CD4-positive, alpha-beta T cell treated with Interleukin-4 for 1 hour (primary cell): ENCODE results near the gene COL24A1.
"Not testable (repeated sequence)": the region's sequence is repeated elsewhere in the genome, so short reads cannot be mapped to it uniquely, and the experiment has no call there.

Experiments
- DNase-seq, 2 donors: peaks; one replicate each; pipeline ENCODE4 v3.0.0-alpha.2; 2020 to 2022

Gene COL24A1

DNA sequence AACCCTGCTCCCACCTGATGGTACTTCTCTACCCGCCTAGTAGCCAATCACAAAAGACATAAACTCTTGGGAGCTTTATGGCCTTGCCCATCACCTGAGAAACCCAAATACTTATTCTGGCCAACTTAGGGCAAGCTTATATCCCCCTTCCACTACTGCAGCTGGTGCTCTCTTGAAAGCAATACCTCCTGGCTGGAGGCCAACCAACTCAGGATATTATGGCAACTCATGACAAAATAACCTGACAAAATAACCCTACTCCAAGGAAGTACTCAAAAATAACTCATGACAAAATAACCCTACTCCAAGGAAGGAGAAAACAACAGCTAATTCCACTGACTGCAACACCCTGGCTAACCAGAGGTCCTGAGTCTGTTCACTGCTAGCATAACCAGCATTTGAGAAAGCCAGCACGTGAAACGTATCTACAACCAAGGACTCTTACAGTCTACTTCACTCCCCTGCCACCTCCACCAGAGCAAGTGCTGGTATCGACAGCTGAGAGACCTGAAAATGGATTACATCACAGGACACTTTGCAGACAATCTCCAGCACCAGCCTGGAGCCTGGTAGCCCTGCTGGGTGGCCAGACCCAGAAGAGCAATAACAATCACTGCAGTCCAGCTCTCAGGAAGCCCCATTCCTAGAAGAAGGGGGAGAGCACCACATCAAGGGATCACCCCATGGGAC is 179.9 kb downstream of the COL24A1 start:
- no peak for DNase-seq

DNA sequence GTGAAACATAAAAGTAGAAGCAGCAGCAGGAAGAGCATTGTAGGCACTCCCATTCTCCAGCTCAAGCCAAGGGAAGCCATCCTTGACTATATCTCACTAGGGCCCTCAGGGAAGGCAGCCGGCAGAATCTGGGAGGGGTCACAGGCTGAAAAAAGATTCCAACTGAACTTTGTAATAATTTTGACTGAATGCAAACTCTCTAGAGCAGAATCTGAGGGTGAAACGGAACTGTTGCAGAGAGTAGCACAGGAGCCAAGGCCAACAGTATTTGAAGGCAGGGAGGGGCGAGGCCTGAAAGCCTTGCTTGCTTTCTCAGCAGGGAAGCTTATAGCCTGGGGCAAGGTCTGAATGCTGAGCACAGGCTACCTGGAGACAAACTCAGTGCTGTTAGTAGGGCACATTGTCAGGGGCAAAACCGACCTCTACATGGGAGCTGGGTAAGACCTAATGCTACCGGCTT is 180.6 kb downstream of the COL24A1 start:
- DNase-seq = no peak

DNA sequence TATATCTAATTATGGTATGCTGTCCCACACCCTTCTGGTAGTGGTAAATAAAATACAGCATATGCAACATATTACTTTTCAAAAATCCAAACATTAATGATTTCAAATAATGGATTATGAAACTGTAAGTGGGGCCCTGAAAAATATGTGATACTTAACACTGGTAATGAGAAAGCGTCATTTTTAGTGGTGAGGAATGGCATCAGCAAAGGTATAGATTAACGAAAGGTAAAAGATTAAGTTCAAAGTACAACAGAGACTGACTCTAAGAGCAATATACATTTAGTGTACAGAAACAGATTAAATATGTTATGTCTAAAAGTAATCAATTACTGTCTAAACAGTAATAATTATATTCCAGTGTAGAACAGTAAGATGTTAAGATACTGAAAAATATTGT is 194.1 kb downstream of the COL24A1 start:
- DNase-seq = no peak

DNA sequence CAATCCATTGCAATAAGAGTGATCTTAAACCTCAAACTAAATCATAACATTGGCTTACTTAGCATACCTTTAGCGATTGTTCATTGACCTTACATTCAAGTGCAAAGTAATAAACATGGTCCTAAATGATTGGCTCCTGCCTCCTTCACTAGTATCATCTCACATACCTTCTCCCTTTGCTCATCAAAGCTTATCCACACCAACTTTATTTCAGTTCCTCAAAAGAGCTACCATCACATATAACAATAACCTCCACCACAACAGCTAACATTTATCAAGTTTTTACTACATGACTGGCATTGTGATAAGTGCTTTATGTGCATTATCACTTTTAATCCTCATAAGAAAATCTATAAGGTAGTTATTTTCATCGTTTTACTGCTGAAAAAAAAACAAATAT is 198.8 kb downstream of the COL24A1 start:
- no peak for DNase-seq

DNA sequence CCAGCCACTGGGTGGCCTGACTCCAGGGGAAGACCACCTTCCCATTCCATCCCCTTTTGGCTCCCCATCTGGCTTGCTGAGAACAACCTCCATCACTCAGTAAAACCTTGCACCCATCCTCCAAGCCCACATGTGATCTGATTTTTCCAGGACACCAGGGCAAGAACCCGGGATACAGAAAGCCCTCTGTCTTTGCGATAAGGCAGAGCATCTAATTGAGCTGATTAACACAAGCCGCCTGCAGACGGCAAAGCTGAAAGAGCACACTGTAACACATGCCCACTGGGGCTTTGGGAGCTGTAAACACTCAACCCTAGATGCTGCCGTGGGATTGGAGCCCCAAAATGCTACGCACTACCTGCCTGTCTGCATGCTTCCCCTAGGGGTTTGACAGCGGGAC is 201.4 kb downstream of the COL24A1 start:
- not testable (repeated sequence) for DNase-seq

DNA sequence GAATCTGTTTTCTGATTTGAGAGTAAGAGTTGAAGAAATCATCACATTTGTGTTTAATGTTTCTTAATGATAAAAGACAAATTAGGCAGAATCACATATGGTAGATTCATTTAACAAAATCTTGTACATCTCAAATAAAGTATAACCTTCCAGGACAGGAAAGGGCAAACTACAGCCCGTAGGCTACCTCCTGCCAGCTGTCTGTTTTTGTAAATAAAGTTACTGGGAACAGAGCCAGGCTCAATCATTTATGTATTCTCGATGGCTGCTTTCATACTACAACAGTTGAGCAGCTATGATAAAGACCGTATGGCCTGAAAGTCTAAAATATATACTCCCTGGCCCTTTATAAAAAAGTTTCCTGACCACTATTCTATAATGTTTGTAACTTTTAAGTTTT is 204.1 kb downstream of the COL24A1 start:
- no peak for DNase-seq

DNA sequence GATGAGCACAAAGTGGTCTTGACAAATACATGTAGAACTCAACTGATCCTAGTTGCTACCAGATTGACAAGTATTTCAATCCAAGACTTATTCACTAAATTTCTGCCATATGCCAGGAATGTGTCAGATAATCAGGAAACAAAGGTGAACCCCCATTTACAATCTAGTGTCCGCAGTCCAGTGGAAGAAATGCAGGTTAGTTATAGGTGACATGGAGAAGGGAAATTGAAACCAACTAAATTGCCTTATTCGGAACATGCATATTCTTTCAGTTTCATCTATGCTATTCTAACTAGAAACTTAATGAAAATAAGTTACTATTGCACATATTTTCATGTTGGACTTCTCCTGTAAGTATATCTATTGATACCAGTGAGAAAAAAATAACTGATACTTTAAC is 209.4 kb downstream of the COL24A1 start:
- DNase-seq = no peak

DNA sequence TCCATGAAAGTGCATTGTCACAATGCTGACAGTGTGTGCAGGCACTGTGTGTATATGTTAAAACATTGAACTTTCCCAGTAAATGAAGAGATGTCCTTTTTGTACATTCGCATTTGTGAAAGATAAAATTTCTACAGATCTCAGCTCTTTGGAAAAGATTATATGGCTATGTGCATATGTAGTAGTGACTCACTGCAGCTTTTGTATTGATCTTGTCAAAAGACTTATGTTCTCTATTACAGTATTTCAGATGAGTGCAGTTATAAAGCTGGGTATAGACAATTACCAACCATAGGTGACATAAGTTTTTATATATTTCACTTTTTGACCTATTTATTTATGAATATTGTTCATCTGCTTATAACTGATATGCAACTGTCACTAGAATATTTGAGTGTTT is 212.6 kb downstream of the COL24A1 start:
- no peak for DNase-seq

DNA sequence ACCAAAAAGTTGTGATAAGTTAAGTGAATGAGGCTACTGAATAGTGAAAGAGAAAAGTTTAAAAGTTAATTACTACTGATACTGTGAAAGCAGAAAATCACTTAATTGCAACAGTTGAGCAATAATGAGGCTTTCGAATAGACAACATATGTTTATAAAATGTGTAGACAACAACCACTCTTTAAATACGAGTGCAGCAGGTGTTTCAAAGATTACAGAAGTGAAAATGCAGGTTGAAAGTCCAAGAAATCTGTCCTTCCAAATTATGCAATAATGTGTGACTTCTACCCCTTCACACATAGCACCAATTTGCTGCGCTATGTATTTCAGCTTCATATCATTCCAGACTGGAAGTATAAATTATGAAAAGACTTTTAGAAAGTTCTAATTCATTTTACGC is 213.0 kb downstream of the COL24A1 start:
- no peak for DNase-seq

DNA sequence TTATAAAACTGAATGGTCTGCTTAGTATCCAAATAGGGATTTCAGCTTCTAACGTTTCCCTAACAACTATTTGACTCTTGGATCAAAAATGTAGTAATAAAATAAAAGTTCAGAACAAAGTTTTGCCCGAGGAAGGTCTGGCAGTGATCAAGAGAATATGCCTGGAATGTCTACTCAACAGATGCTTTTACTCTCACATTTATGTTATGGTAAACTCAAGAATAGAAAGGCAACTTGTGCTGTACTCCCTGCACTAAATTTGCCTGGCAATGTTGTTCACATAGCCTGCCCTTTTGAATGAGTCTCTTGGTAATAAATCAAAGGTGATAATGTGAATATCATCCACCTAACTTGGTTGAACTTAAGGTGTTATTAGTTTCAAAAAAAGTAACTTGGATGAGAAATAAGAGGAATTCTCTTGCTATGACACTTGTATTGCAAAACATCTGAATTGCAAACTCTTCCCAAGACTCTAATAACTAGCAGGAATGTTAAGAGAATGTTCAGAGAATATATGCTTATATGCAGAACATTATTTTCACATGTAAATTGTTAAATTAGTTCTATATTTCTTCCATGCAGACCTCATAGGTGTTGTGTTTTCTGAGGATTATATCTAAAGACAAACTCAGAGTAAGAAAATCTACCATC is 215.8 kb downstream of the COL24A1 start:
- no peak for DNase-seq

DNA sequence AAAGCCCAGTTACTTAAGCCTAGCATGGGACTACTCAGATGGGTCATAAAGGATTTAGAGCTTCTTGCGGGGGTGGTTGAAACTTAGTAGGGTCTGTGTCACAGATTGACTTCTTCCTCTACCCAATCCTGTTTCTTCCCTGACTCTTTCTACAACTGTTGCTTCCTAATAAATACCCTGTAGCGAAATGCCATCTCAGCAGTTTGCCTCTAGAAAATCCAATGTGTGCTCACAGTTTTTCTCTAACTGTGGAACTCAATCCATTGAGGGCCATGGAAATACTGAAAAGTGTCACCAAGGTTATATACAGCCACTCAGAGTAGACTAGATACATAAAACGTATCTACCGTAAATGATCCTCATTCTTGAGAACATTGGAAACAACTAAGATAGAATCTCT is 217.7 kb downstream of the COL24A1 start:
- no peak for DNase-seq

DNA sequence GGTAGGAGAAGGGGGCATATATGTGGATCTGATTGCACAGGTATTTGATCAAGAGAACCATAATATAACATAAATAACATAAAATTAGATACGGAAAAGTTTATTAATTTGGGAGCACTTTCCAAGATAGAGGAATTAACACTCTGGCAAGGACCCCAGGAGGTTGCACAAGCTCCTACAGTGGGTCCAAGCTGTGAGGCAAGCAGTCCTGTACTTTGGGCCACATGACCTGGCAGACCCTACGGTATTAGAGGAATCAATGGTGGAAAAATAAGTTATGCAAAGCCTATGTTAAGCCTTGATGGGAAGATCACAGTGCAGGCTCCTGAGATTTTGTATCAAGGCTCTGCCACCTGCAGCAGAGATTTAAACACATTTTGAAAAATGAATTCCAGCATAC is 220.1 kb downstream of the COL24A1 start:
- DNase-seq = no peak

DNA sequence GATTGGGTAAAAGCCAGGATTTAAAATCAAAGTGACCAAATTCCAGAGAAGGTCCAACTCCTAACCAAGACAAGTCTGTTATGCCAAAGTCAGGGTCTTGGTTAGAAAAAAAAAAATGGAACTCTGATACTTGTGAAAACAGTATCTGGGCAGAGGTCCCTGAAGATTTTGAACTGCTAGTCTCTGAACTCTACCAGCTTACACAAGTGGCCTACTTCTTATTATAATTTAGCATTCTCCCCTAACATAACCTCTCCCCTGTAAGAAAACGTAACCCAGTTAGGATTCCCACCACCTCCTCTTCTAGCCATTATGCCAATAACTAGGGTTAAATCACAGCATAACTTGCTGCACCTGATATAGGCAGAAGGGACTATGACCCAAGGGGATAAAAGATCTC is 220.5 kb downstream of the COL24A1 start:
- no peak for DNase-seq

DNA sequence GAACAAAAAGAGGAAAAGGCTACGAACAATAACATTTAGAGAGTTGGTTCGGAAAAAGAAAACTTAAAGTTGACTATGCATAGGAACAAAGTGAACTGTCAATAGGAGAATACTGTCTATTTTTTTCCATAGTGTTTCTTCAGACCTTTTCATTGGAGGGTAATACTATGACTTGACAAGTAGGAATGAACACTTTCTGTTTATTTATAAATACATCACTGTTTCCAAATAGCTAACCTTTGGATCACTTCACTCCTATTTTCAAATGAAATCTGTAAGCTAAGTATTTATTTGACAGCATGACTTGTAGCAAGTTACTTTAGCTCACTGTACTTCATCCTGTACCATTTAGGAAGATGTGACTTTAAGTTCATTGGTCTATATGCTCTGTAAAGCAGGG is 221.3 kb downstream of the COL24A1 start:
- no peak for DNase-seq

DNA sequence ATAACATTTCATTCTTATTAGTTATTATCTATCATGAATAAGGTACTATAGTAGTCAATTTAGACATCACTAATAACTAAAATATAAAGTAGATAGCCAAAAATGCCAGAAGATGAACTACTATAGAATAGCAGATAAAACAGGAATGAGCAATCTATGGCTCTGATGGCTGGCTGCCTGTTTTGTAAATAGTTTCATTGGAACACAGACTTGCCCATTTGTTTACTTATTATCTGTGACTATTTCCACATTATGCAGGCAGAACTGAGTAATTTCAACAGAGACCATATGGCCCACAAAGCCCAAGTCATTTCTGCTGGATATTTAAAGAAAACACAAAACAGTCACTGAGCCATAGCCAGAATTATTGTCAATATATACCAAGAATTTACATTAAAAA is 222.1 kb downstream of the COL24A1 start:
- no peak for DNase-seq

DNA sequence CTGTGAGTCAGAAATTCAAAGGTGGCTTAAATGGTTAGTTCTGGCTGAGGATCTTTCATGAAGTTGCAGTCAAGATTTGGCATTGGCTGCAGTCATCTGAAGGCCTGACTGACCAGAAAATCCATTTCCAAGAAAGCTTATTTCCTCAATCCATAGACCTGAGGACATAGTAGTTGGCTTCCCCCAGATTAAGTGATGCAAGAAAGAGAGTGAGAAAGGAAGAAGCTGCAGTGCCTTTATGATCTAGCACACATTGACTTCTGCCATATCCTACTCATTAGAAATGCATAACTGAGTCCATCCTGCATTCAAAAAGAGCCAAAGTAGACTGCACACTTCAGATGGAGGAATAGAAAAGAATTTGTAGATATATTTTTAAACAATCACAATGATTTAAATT is 222.6 kb downstream of the COL24A1 start:
- no peak for DNase-seq

DNA sequence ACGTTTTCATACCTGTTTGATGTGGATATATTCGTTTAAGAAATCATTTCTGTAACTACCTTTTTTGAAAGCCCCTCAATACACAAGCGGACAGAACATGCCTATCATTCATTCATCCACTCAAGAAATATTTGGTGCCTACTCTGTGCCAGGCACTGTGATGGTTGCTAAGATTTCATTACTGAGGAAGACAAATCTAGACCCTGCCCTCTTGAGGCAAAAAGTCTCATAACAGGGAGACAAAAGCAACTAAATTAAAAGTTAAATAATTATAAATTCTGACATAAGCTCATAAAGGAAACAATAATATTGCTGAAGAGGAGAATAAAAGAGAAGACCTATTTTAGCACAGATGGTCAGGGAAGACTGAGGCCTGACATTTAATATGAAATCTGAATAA is 244.8 kb downstream of the COL24A1 start:
- DNase-seq = no peak

DNA sequence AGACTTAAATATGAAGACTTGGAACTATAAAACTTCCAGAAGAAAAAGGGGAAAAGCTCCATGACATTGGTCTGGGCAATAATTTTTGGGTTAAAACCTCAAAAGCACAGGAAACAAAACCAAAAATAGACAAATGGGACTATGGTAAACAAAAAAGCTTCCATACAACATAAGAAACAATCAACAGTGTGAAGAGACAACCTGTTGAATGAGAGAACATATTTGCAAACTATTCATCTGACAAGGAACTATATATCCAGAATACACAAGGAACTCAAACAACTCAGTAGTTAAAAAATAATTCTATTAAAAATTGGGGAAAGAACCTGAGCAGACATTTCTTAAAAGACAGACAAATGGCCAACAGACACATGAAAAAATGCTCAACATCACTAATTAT is 255.7 kb downstream of the COL24A1 start:
- DNase-seq = no peak

DNA sequence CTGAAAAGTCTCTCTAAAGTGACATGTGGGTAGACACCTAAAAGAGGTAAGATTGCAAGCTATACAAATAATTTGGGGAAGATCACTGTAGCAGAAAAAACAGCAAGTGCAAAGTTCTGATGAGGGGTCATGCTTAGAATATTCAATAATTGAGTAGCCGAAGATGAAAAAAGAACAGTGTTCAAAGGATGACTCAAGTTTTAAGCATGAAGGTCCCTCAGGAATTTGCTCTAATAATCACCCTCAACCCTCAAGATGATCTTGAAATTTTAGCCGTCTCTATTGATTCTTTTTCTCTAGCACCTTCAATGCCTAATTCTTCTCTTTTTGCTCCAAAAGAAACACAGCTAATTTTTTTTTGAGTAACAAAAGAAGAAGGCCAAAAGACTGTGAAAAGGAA is 257.7 kb downstream of the COL24A1 start:
- no peak for DNase-seq

DNA sequence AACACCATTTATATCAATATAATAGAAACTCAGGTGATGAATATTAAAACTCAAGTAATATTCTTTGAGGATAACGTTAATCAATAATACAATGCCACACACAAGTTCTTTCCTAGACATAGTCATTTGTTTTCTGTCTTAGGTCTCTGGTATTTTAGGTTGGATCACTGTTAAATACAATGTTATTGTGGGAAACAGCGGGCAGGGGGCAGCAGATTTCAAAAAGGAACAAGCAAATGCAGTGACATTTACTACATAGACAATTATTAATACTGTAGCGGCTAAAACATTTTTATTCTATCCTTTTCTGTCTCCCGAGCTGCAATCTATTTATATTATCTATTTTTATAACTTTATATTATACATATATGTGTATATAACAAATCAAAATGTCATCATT is 261.9 kb downstream of the COL24A1 start:
- no peak for DNase-seq

DNA sequence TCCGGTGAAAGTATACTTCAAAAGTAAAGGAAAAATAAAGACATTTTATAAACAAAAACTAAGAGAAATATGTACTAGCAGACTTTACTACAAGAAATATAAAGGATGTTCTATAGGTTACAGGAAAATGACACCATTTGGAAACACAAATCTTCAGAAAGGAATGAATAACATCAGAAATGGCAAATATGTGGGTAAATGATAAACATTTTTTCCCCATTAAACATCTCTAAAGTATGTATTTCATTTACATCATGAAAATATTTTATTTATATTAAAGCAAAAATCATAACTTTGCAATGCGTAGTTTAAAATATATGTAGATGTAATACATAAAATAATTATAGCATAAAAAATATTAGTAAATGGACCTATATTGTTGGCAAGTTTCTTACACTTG is 264.2 kb downstream of the COL24A1 start:
- no peak for DNase-seq

DNA sequence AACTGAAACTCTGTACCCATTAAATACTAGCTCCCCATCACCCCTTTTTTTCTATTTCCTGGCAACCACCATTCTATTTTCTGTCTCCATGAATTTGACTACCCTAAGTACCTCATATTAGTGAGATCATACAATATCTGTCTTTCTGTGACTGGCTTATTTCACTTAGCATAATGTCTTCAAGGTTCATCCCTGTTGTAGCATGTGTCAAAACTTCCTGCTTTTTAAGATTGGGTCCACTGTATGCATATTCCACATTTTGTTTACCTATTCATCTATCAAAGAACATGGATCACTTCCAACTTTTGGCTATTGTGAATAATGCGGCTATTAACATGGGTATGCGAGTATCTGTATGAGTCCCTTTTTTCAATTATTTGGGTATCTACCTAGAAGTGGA is 266.7 kb downstream of the COL24A1 start:
- no peak for DNase-seq

DNA sequence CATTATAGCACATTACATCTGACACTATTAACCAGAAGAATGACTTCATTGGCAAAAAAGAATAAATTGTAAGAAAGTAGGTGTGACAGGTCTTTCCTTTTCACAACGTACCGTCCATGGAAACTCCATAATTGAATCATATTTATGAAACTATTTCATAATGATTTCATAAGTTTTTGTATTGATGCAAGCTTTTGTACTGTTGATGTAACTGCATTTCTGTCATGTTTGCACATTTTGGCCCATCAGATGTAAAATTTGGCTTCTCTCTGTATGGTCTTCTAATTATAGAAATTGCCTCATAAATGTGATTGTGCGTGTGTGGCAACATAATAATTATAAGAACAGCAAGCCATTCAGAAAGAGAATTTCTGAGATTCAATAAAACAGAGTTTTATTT is 267.7 kb downstream of the COL24A1 start:
- DNase-seq = no peak

DNA sequence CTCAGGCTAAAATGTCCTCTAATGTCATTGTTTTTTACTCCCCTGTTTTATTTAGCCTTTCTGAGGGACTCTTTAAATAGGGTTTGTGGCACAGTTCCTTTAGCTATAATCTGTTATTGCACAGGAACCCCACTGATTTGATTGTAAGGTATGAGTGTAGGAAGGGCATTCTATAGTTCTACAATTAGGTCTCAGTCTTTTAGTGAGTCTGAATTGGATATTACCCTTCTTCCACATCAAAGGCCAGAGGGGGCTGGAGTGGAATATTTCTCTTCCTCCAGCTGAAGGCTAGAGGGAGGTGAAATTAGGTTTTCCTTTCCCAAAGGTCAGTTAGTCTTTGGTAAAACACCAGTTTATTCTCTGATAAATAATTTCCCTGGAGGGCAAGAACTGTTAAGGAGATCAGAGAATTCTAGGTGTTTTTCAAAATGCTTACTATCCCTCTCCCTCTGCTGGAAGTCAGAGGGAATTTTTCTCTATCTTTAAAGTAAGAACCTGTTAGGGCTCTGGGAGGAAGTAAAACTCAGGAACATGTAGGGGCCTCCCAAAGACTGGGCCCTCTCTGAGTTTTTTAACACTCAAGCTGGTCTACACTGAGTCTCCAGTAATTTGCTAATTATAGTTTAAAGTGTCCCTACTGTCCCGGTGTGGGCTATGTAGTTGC is 272.1 kb downstream of the COL24A1 start:
- DNase-seq = no peak

DNA sequence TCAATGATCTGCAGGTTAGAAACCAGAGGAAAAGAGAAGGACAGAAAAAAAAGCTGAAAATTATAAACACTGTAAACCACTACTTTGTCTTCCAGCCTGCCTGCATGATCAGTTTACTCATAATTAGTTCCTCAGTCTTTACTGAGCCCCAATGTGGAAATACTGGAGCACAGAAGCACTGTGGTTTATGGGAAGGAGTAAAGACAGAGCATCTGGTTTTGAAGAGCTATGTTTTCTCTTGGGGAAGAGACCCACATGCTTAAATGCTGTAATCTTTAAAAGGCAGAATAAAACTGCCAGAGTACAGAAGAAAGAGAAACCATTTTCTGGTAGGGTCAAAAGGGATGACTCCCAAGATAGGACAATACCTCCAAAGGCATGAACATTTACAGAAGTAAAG is 289.4 kb downstream of the COL24A1 start:
- no peak for DNase-seq
